ENCODE data around the gene PDLIM5.

PDLIM5 gene

GRCh38 chr4:94590493-94590892, 138.8 kb downstream of the PDLIM5 start:
- Histone ChIP-seq H3K36me3 (ENCODE audit: control insufficient read depth, insufficient read depth, low read length) (no peaks in the 10 kb centered on the region), H3K9me3 (ENCODE audit: control insufficient read depth, insufficient read depth, low read length) (no peaks in the 10 kb centered on the region), H3K27me3 (ENCODE audit: control insufficient read depth, insufficient read depth, low read length) (no peaks in the 10 kb centered on the region), H3K9ac (ENCODE audit: low read depth, low read length) (no peak overlapping the region), H3K4me3 (ENCODE audit: low read depth, low read length) (no peak overlapping the region), H3K4me1 (ENCODE audit: control insufficient read depth, insufficient read depth, low read length) (peaks cover 3% of the 10 kb centered on the region)

- Histone ChIP-seq H3K27me3 (ENCODE audit: control insufficient read depth, insufficient read depth, low read length) (no peaks in the 10 kb centered on the region), H3K36me3 (ENCODE audit: control insufficient read depth, insufficient read depth, low read length) (no peaks in the 10 kb centered on the region), H3K9me3 (ENCODE audit: control insufficient read depth, insufficient read depth, low read length) (no peaks in the 10 kb centered on the region), H3K4me1 (ENCODE audit: control insufficient read depth, insufficient read depth, low read length) (peaks cover 3% of the 10 kb centered on the region), H3K4me3 (ENCODE audit: low read depth, low read length) (no peak overlapping the region), H3K9ac (ENCODE audit: low read depth, low read length) (no peak overlapping the region)
Measured at GRCh38 chr4:94591289-94591688, 139.5 kb downstream of the PDLIM5 start.

GRCh38 chr4:94595013-94595412, 143.3 kb downstream of the PDLIM5 start:
- H3K4me3 ChIP-seq (ENCODE audit: low read depth, low read length), result no peak overlapping the region
- no peaks in the 10 kb centered on the region for H3K9me3 ChIP-seq (ENCODE audit: control insufficient read depth, insufficient read depth, low read length)
- no peak overlapping the region for H3K9ac ChIP-seq (ENCODE audit: low read depth, low read length)
- H3K36me3 ChIP-seq (ENCODE audit: control insufficient read depth, insufficient read depth, low read length), result no peaks in the 10 kb centered on the region
- H3K27me3 ChIP-seq (ENCODE audit: control insufficient read depth, insufficient read depth, low read length), result no peaks in the 10 kb centered on the region
- peaks cover 3% of the 10 kb centered on the region for H3K4me1 ChIP-seq (ENCODE audit: control insufficient read depth, insufficient read depth, low read length)

- Histone ChIP-seq H3K9me3 (ENCODE audit: control insufficient read depth, insufficient read depth, low read length) (no peaks in the 10 kb centered on the region), H3K4me1 (ENCODE audit: control insufficient read depth, insufficient read depth, low read length) (peaks cover 3% of the 10 kb centered on the region), H3K4me3 (ENCODE audit: low read depth, low read length) (no peak overlapping the region), H3K9ac (ENCODE audit: low read depth, low read length) (no peak overlapping the region), H3K27me3 (ENCODE audit: control insufficient read depth, insufficient read depth, low read length) (no peaks in the 10 kb centered on the region), H3K36me3 (ENCODE audit: control insufficient read depth, insufficient read depth, low read length) (no peaks in the 10 kb centered on the region)
Measured at GRCh38 chr4:94595880-94596483, 144.2 kb downstream of the PDLIM5 start.

- H3K27me3 ChIP-seq (ENCODE audit: control insufficient read depth, insufficient read depth, low read length), result no peaks in the 10 kb centered on the region
- H3K4me3 ChIP-seq (ENCODE audit: low read depth, low read length), result no peak overlapping the region
- peaks cover 3% of the 10 kb centered on the region for H3K4me1 ChIP-seq (ENCODE audit: control insufficient read depth, insufficient read depth, low read length)
- H3K36me3 ChIP-seq (ENCODE audit: control insufficient read depth, insufficient read depth, low read length), result no peaks in the 10 kb centered on the region
- H3K9ac ChIP-seq (ENCODE audit: low read depth, low read length), result no peak overlapping the region
- H3K9me3 ChIP-seq (ENCODE audit: control insufficient read depth, insufficient read depth, low read length), result no peaks in the 10 kb centered on the region
Measured at GRCh38 chr4:94598758-94599157, 147.0 kb downstream of the PDLIM5 start.

- no peak overlapping the region for H3K4me3 ChIP-seq (ENCODE audit: low read depth, low read length)
- no peak overlapping the region for H3K9ac ChIP-seq (ENCODE audit: low read depth, low read length)
- H3K27me3 ChIP-seq (ENCODE audit: control insufficient read depth, insufficient read depth, low read length), result no peaks in the 10 kb centered on the region
- no peaks in the 10 kb centered on the region for H3K36me3 ChIP-seq (ENCODE audit: control insufficient read depth, insufficient read depth, low read length)
- H3K9me3 ChIP-seq (ENCODE audit: control insufficient read depth, insufficient read depth, low read length), result no peaks in the 10 kb centered on the region
- H3K4me1 ChIP-seq (ENCODE audit: control insufficient read depth, insufficient read depth, low read length), result no peaks in the 10 kb centered on the region
Measured at GRCh38 chr4:94603170-94603747, 151.5 kb downstream of the PDLIM5 start.

- no peaks in the 10 kb centered on the region for H3K9me3 ChIP-seq (ENCODE audit: control insufficient read depth, insufficient read depth, low read length)
- H3K36me3 ChIP-seq (ENCODE audit: control insufficient read depth, insufficient read depth, low read length), result no peaks in the 10 kb centered on the region
- H3K9ac ChIP-seq (ENCODE audit: low read depth, low read length), result no peak overlapping the region
- no peak overlapping the region for H3K4me3 ChIP-seq (ENCODE audit: low read depth, low read length)
- H3K4me1 ChIP-seq (ENCODE audit: control insufficient read depth, insufficient read depth, low read length), result no peaks in the 10 kb centered on the region
- no peaks in the 10 kb centered on the region for H3K27me3 ChIP-seq (ENCODE audit: control insufficient read depth, insufficient read depth, low read length)
Measured at GRCh38 chr4:94605241-94605805, 153.6 kb downstream of the PDLIM5 start.

- H3K4me3 ChIP-seq (ENCODE audit: low read depth, low read length), result no peak overlapping the region
- H3K9me3 ChIP-seq (ENCODE audit: control insufficient read depth, insufficient read depth, low read length), result no peaks in the 10 kb centered on the region
- no peaks in the 10 kb centered on the region for H3K27me3 ChIP-seq (ENCODE audit: control insufficient read depth, insufficient read depth, low read length)
- no peaks in the 10 kb centered on the region for H3K4me1 ChIP-seq (ENCODE audit: control insufficient read depth, insufficient read depth, low read length)
- no peaks in the 10 kb centered on the region for H3K36me3 ChIP-seq (ENCODE audit: control insufficient read depth, insufficient read depth, low read length)
- no peak overlapping the region for H3K9ac ChIP-seq (ENCODE audit: low read depth, low read length)
Measured at GRCh38 chr4:94610145-94610544, 158.4 kb downstream of the PDLIM5 start.

- Histone ChIP-seq H3K9me3 (ENCODE audit: control insufficient read depth, insufficient read depth, low read length) (no peaks in the 10 kb centered on the region), H3K9ac (ENCODE audit: low read depth, low read length) (no peak overlapping the region), H3K36me3 (ENCODE audit: control insufficient read depth, insufficient read depth, low read length) (no peaks in the 10 kb centered on the region), H3K4me1 (ENCODE audit: control insufficient read depth, insufficient read depth, low read length) (no peaks in the 10 kb centered on the region), H3K4me3 (ENCODE audit: low read depth, low read length) (no peak overlapping the region), H3K27me3 (ENCODE audit: control insufficient read depth, insufficient read depth, low read length) (no peaks in the 10 kb centered on the region)
Measured at GRCh38 chr4:94613248-94613647, 161.5 kb downstream of the PDLIM5 start.

GRCh38 chr4:94615451-94615850, 163.7 kb downstream of the PDLIM5 start:
- H3K27me3 ChIP-seq (ENCODE audit: control insufficient read depth, insufficient read depth, low read length), result no peaks in the 10 kb centered on the region
- no peaks in the 10 kb centered on the region for H3K36me3 ChIP-seq (ENCODE audit: control insufficient read depth, insufficient read depth, low read length)
- no peaks in the 10 kb centered on the region for H3K9me3 ChIP-seq (ENCODE audit: control insufficient read depth, insufficient read depth, low read length)
- no peak overlapping the region for H3K4me3 ChIP-seq (ENCODE audit: low read depth, low read length)
- H3K9ac ChIP-seq (ENCODE audit: low read depth, low read length), result no peak overlapping the region
- H3K4me1 ChIP-seq (ENCODE audit: control insufficient read depth, insufficient read depth, low read length), result no peaks in the 10 kb centered on the region

GRCh38 chr4:94621491-94622080, 169.8 kb downstream of the PDLIM5 start:
- no peaks in the 10 kb centered on the region for H3K4me1 ChIP-seq (ENCODE audit: control insufficient read depth, insufficient read depth, low read length)
- H3K9me3 ChIP-seq (ENCODE audit: control insufficient read depth, insufficient read depth, low read length), result no peaks in the 10 kb centered on the region
- no peak overlapping the region for H3K9ac ChIP-seq (ENCODE audit: low read depth, low read length)
- H3K27me3 ChIP-seq (ENCODE audit: control insufficient read depth, insufficient read depth, low read length), result no peaks in the 10 kb centered on the region
- no peaks in the 10 kb centered on the region for H3K36me3 ChIP-seq (ENCODE audit: control insufficient read depth, insufficient read depth, low read length)
- no peak overlapping the region for H3K4me3 ChIP-seq (ENCODE audit: low read depth, low read length)
